ENCODE measurements around the gene ACADS. TPM values are rescaled to one million over a fixed set of nuclear protein-coding genes. Genes with fewer than 3 reads are reported as not detected.

Gene ACADS
- total and polyA plus RNA-seq, 2 experiments from 2014 or later: 53.5 to 66.8 TPM

GRCh38 chr12:120738252-120739030, 12.8 kb downstream of the ACADS start:
- Histone ChIP-seq H3K9me3 (ENCODE audit: low read depth) (no peaks in the 10 kb centered on the region), H3K27me3 (no peaks in the 10 kb centered on the region), H3K4me3 (no peak overlapping the region), H3K79me2 (no peaks in the 10 kb centered on the region), H2AFZ (no peak overlapping the region), H3K36me3 (replicated peaks; ENCODE audit: insufficient read depth, low read depth) (no peaks in the 10 kb centered on the region), H3K4me2 (no peak overlapping the region), H3K4me1 (ENCODE audit: insufficient read depth) (no peaks in the 10 kb centered on the region), H4K20me1 (ENCODE audit: insufficient read depth, poor library complexity, severe bottlenecking) (no peaks in the 10 kb centered on the region), H3K27ac (no peak overlapping the region), H3K9me2 (replicated peaks; ENCODE audit: insufficient read depth) (no peaks in the 10 kb centered on the region)
- TF ChIP-seq EZH2 (IDR thresholded peaks at IDR 0.05; ENCODE audit: borderline replicate concordance) (no peak), EZH2phosphoT487 (IDR thresholded peaks at IDR 0.05; ENCODE audit: low read depth, severe bottlenecking, unreplicated experiment) (no peak), CTCF (IDR thresholded peaks at IDR 0.05; ENCODE audit: poor library complexity) (no peak)
- DNase-seq (ENCODE audit: low spot score): no peak
- WGBS (ENCODE audit: low lambda C conversion rate, missing lambda C conversion rate): 96% methylated on average over 28 of the region's 31 CpGs

GRCh38 chr12:120739031-120739762, 13.6 kb downstream of the ACADS start:
- TF ChIP-seq CTCF (IDR thresholded peaks at IDR 0.05; ENCODE audit: poor library complexity): no peak
- TF ChIP-seq EZH2 (IDR thresholded peaks at IDR 0.05; ENCODE audit: borderline replicate concordance): no peak
- TF ChIP-seq EZH2phosphoT487 (IDR thresholded peaks at IDR 0.05; ENCODE audit: low read depth, severe bottlenecking, unreplicated experiment): no peak
- no peaks in the 10 kb centered on the region for H4K20me1 ChIP-seq (ENCODE audit: insufficient read depth, poor library complexity, severe bottlenecking)
- no peaks in the 10 kb centered on the region for H3K9me2 ChIP-seq (replicated peaks; ENCODE audit: insufficient read depth)
- no peaks in the 10 kb centered on the region for H3K79me2 ChIP-seq
- H2AFZ ChIP-seq: no peak overlapping the region
- H3K4me2 ChIP-seq: no peak overlapping the region
- H3K27ac ChIP-seq: no peak overlapping the region
- H3K27me3 ChIP-seq: no peaks in the 10 kb centered on the region
- no peaks in the 10 kb centered on the region for H3K4me1 ChIP-seq (ENCODE audit: insufficient read depth)
- no peak overlapping the region for H3K4me3 ChIP-seq
- no peak for DNase-seq (ENCODE audit: low spot score)
- no peaks in the 10 kb centered on the region for H3K36me3 ChIP-seq (replicated peaks; ENCODE audit: insufficient read depth, low read depth)
- H3K9me3 ChIP-seq (ENCODE audit: low read depth): no peaks in the 10 kb centered on the region
- WGBS (ENCODE audit: low lambda C conversion rate, missing lambda C conversion rate): 96% methylated on average over 37 of the region's 38 CpGs

GRCh38 chr12:120739821-120740613, 14.4 kb downstream of the ACADS start:
- H3K27ac ChIP-seq: no peak overlapping the region
- H3K4me1 ChIP-seq (ENCODE audit: insufficient read depth): no peaks in the 10 kb centered on the region
- no peaks in the 10 kb centered on the region for H3K27me3 ChIP-seq
- H3K4me3 ChIP-seq: no peak overlapping the region
- H3K9me3 ChIP-seq (ENCODE audit: low read depth): no peaks in the 10 kb centered on the region
- DNase-seq (ENCODE audit: low spot score): no peak
- no peaks in the 10 kb centered on the region for H3K79me2 ChIP-seq
- H2AFZ ChIP-seq: no peak overlapping the region
- no peaks in the 10 kb centered on the region for H4K20me1 ChIP-seq (ENCODE audit: insufficient read depth, poor library complexity, severe bottlenecking)
- H3K9me2 ChIP-seq (replicated peaks; ENCODE audit: insufficient read depth): no peaks in the 10 kb centered on the region
- H3K4me2 ChIP-seq: no peak overlapping the region
- TF ChIP-seq EZH2phosphoT487 (IDR thresholded peaks at IDR 0.05; ENCODE audit: low read depth, severe bottlenecking, unreplicated experiment): no peak
- no peak for TF ChIP-seq EZH2 (IDR thresholded peaks at IDR 0.05; ENCODE audit: borderline replicate concordance)
- no peaks in the 10 kb centered on the region for H3K36me3 ChIP-seq (replicated peaks; ENCODE audit: insufficient read depth, low read depth)
- 87% methylated on average over 15 of the region's 16 CpGs for WGBS (ENCODE audit: low lambda C conversion rate, missing lambda C conversion rate)

All from hepatocyte (in vitro differentiated cells).